ENCODE results near the gene GMFB.
"Not testable (repeated sequence)": the region's sequence is repeated elsewhere in the genome, so short reads cannot be mapped to it uniquely, and the experiment has no call there.

GMFB gene

DNA sequence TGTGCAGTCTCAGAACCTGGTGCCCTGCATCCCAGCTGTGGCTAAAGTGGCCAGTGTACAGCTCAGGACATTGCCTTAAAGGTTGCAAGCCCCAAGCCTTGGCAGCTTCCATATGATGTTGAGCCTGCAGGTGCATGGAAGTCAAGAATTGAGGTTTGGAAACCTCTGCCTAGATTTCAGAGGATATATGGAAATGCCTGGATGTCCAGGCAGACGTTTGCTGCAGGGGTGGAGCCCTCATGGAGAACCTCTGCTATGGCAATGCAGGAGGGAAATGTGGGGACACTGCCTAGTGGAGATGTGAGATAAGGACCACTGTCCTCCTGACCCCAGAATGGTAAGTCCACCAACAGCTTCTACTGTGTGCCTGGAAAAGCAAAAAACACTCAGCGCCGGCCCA is 29.7 kb downstream of the GMFB start:
- no peak for DNase-seq (ENCODE audit: low read depth, low spot score)
- H3K4me1 ChIP-seq (ENCODE audit: insufficient read depth, insufficient read length) = no peaks in the 10 kb centered on the region
- no peak overlapping the region for H3K9ac ChIP-seq (ENCODE audit: insufficient read length, low read depth)
- H3K27me3 ChIP-seq (ENCODE audit: insufficient read depth, insufficient read length) = no peaks in the 10 kb centered on the region
- no peaks in the 10 kb centered on the region for H3K36me3 ChIP-seq (ENCODE audit: insufficient read depth, insufficient read length, low read length)
- TF ChIP-seq SUZ12 (IDR thresholded peaks at IDR 0.05; ENCODE audit: extremely low read depth, insufficient read depth, insufficient read length) (no peak), ZNF274 (IDR thresholded peaks at IDR 0.05; ENCODE audit: low read depth, low read length) (no peak), YY1 (IDR thresholded peaks at IDR 0.05; ENCODE audit: insufficient read depth, insufficient read length) (no peak)
- no peak overlapping the region for H3K4me3 ChIP-seq (ENCODE audit: insufficient read length, low read depth)
- H3K9me3 ChIP-seq (ENCODE audit: insufficient read depth, low read length) = peaks cover 15% of the 10 kb centered on the region; the same call in 1 of the 2 replicates

DNA sequence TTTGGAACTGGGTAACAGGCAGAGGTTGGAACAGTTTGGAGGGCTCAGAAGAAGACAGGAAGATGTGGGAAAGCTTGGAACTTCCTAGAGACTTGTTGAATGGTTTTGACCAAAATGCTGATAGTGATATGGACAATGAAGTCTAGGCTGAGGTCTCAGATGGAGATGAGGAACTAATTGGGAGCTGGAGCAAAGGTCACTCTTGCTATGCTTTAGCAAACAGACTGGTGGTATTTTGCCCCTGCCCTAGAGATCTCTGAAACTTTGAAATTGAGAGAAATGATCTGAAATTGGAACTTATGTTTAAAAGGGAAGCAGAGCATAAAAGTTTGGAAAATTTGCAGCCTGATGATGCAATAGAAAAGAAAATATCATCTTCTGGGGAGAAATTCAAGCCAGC is 30.2 kb downstream of the GMFB start:
- peaks cover 15% of the 10 kb centered on the region; the same call in 1 of the 2 replicates for H3K9me3 ChIP-seq (ENCODE audit: insufficient read depth, low read length)
- not testable (repeated sequence) for DNase-seq (ENCODE audit: low read depth, low spot score); H3K4me3 ChIP-seq (ENCODE audit: insufficient read length, low read depth); H3K27me3 ChIP-seq (ENCODE audit: insufficient read depth, insufficient read length); H3K4me1 ChIP-seq (ENCODE audit: insufficient read depth, insufficient read length); H3K9ac ChIP-seq (ENCODE audit: insufficient read length, low read depth); H3K36me3 ChIP-seq (ENCODE audit: insufficient read depth, insufficient read length, low read length)

DNA sequence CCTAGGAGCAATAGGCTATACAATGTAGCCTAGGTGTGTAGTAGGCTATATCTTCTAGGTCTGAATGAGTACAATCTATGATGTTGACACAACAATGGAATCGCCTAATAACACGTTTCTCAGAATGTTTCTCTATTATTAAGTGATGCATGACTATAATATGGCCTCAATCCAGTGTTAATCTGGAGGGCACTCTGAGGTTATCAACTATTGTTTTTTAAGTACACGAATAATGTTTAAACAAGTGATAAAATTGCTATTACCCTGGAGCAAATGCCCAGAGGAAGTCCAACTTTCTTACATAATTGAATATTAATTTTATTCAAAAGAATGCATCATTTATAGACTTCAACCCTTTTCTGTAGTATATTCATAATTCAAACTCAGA is 31.2 kb downstream of the GMFB start:
- TF ChIP-seq ZNF274 (IDR thresholded peaks at IDR 0.05; ENCODE audit: low read depth, low read length) (no peak), SUZ12 (IDR thresholded peaks at IDR 0.05; ENCODE audit: extremely low read depth, insufficient read depth, insufficient read length) (no peak), YY1 (IDR thresholded peaks at IDR 0.05; ENCODE audit: insufficient read depth, insufficient read length) (no peak)
- DNase-seq (ENCODE audit: low read depth, low spot score) = no peak
- Histone ChIP-seq H3K4me3 (ENCODE audit: insufficient read length, low read depth) (no peak overlapping the region), H3K9me3 (ENCODE audit: insufficient read depth, low read length) (peaks cover 15% of the 10 kb centered on the region; the same call in 1 of the 2 replicates), H3K36me3 (ENCODE audit: insufficient read depth, insufficient read length, low read length) (no peaks in the 10 kb centered on the region), H3K9ac (ENCODE audit: insufficient read length, low read depth) (no peak overlapping the region), H3K4me1 (ENCODE audit: insufficient read depth, insufficient read length) (no peaks in the 10 kb centered on the region), H3K27me3 (ENCODE audit: insufficient read depth, insufficient read length) (no peaks in the 10 kb centered on the region)

DNA sequence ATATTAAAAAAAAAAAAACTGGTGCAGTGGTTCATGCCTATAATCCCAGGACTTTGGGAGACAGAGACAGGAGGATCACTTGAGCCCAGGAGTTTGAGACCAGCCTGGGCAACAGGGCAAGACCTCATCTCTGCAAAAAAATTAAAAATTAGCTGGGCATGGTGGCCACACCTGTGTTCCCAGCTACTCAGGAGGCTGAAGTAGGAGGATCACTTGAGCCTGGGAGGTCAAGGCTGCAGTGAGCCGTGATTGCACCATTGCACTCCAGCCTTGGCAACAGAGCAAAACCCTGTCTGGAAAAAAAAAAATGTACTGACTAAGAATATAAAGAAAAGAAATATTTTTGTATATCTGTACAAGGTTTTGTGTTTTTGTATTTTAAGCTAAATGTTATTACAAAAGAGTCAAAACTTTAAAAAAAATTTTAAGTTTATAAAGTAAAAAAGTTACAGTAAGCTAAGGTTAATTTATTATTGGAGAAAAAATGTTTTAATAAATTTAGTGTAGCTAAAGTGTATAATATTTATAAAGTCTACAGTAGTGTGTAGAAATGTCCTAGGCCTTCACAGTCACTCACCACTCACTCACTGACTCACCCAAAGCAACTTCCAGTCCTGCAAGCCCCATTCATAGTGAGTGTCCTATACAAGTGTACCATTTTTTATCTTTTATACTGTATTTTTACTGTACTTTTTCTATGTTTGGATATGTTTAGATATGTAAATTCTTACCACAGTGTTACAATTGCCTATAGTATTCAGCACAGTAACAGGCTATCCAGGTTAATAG is 31.8 kb downstream of the GMFB start:
- not testable (repeated sequence) for H3K27me3 ChIP-seq (ENCODE audit: insufficient read depth, insufficient read length); H3K9ac ChIP-seq (ENCODE audit: insufficient read length, low read depth); H3K4me3 ChIP-seq (ENCODE audit: insufficient read length, low read depth); DNase-seq (ENCODE audit: low read depth, low spot score); H3K4me1 ChIP-seq (ENCODE audit: insufficient read depth, insufficient read length); H3K36me3 ChIP-seq (ENCODE audit: insufficient read depth, insufficient read length, low read length)
- H3K9me3 ChIP-seq (ENCODE audit: insufficient read depth, low read length) = peaks cover 15% of the 10 kb centered on the region; the same call in 1 of the 2 replicates

DNA sequence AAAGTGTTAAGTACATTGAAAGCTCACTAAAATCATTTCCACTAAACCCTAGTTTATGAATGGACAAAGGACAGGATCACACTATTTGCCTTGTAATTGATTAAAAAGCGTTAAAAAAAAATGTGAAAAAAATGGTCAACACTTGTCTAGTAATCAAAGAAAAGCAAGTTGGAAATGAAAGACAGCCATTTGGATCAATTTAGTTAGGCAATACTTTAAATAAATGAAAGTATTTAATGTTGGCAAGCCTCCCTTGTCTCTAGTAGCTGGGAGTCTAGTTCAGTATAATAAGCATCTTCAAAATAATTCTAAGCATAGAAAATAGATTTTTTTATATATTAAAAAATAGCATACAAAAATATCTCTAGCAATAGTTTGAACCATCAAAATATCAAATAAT is 33.4 kb downstream of the GMFB start:
- no peaks in the 10 kb centered on the region for H3K36me3 ChIP-seq (ENCODE audit: insufficient read depth, insufficient read length, low read length)
- no peak overlapping the region for H3K4me3 ChIP-seq (ENCODE audit: insufficient read length, low read depth)
- no peak for TF ChIP-seq SUZ12 (IDR thresholded peaks at IDR 0.05; ENCODE audit: extremely low read depth, insufficient read depth, insufficient read length)
- TF ChIP-seq ZNF274 (IDR thresholded peaks at IDR 0.05; ENCODE audit: low read depth, low read length) = no peak
- TF ChIP-seq YY1 (IDR thresholded peaks at IDR 0.05; ENCODE audit: insufficient read depth, insufficient read length) = no peak
- H3K27me3 ChIP-seq (ENCODE audit: insufficient read depth, insufficient read length) = no peaks in the 10 kb centered on the region
- DNase-seq (ENCODE audit: low read depth, low spot score) = no peak
- H3K9me3 ChIP-seq (ENCODE audit: insufficient read depth, low read length) = peaks cover 15% of the 10 kb centered on the region; the same call in 1 of the 2 replicates
- H3K4me1 ChIP-seq (ENCODE audit: insufficient read depth, insufficient read length) = no peaks in the 10 kb centered on the region
- H3K9ac ChIP-seq (ENCODE audit: insufficient read length, low read depth) = no peak overlapping the region

DNA sequence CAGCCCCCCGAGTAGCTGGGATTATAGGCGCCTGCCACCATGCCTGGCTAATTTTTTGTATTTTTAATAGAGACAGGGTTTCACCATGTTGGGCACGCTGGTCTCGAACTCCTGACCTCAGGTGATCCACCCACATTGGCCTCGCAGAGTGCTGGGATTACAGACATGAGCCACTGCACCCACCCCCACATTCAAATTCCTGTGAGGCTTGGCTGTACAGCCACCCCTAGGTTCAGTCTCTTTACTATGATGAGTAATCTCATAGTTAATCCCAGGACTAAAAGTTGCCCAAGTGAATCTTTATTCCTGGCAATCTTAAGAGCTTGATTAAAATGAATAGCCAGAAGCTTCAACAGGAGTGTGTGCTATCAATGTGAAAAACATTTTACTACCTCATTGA is 34.8 kb downstream of the GMFB start:
- H3K27me3 ChIP-seq (ENCODE audit: insufficient read depth, insufficient read length); H3K9ac ChIP-seq (ENCODE audit: insufficient read length, low read depth); H3K4me1 ChIP-seq (ENCODE audit: insufficient read depth, insufficient read length); H3K36me3 ChIP-seq (ENCODE audit: insufficient read depth, insufficient read length, low read length); H3K9me3 ChIP-seq (ENCODE audit: insufficient read depth, low read length); H3K4me3 ChIP-seq (ENCODE audit: insufficient read length, low read depth); DNase-seq (ENCODE audit: low read depth, low spot score): not testable (repeated sequence)

DNA sequence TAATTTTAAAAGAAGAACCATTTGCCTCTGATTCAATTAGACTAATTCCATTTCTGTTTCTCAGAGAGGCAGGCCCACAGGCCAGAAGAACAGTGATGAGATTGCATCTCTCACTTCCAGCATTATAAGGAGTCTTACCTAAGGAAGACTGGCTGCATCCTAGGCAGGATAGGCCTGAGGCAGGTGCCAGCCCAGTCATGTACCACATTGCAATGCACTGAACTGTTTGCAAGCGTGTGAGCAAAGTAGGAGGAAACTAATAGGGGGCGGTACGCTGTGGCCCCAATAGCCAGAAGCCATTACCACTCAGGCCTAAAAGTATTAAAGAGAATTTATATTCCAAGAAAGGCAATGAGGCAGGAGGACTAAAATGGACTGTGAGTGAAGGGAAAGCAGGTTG is 35.5 kb downstream of the GMFB start:
- no peaks in the 10 kb centered on the region for H3K27me3 ChIP-seq (ENCODE audit: insufficient read depth, insufficient read length)
- TF ChIP-seq ZNF274 (IDR thresholded peaks at IDR 0.05; ENCODE audit: low read depth, low read length) (no peak), SUZ12 (IDR thresholded peaks at IDR 0.05; ENCODE audit: extremely low read depth, insufficient read depth, insufficient read length) (no peak), YY1 (IDR thresholded peaks at IDR 0.05; ENCODE audit: insufficient read depth, insufficient read length) (no peak)
- H3K4me1 ChIP-seq (ENCODE audit: insufficient read depth, insufficient read length) = no peaks in the 10 kb centered on the region
- no peak overlapping the region for H3K4me3 ChIP-seq (ENCODE audit: insufficient read length, low read depth)
- H3K36me3 ChIP-seq (ENCODE audit: insufficient read depth, insufficient read length, low read length) = no peaks in the 10 kb centered on the region
- no peak overlapping the region for H3K9ac ChIP-seq (ENCODE audit: insufficient read length, low read depth)
- no peak for DNase-seq (ENCODE audit: low read depth, low spot score)
- no peaks in the 10 kb centered on the region for H3K9me3 ChIP-seq (ENCODE audit: insufficient read depth, low read length)

DNA sequence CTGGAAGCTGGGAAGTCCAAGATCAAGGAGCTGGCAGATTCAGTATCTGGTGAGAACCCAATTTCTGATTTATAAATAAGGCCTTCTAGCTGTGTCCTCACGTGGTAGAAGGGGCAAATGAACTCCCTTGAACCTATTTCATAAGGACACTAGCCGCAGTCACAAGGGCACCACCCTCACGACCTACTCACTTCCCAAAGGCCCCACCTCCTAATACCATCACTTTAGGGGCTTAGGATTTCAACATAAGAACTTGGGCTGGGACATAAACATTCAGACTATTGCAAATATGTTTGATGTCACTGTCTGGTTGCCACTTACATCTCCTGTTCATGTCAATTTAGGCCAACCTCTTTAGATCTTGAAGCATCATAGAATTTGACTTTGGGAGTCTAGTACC is 36.8 kb downstream of the GMFB start:
- no peaks in the 10 kb centered on the region for H3K27me3 ChIP-seq (ENCODE audit: insufficient read depth, insufficient read length)
- H3K4me3 ChIP-seq (ENCODE audit: insufficient read length, low read depth) = no peak overlapping the region
- H3K4me1 ChIP-seq (ENCODE audit: insufficient read depth, insufficient read length) = no peaks in the 10 kb centered on the region
- H3K36me3 ChIP-seq (ENCODE audit: insufficient read depth, insufficient read length, low read length) = no peaks in the 10 kb centered on the region
- no peak overlapping the region for H3K9ac ChIP-seq (ENCODE audit: insufficient read length, low read depth)
- DNase-seq (ENCODE audit: low read depth, low spot score) = no peak
- H3K9me3 ChIP-seq (ENCODE audit: insufficient read depth, low read length) = no peaks in the 10 kb centered on the region
- no peak for TF ChIP-seq YY1 (IDR thresholded peaks at IDR 0.05; ENCODE audit: insufficient read depth, insufficient read length)
- no peak for TF ChIP-seq SUZ12 (IDR thresholded peaks at IDR 0.05; ENCODE audit: extremely low read depth, insufficient read depth, insufficient read length)
- no peak for TF ChIP-seq ZNF274 (IDR thresholded peaks at IDR 0.05; ENCODE audit: low read depth, low read length)

Data from NT2/D1 (cell line).